Calu3 (cell line): Measurements from ENCODE around the gene DDX41. TPM values are rescaled to one million over a fixed set of nuclear protein-coding genes. Genes with fewer than 3 reads are reported as not detected.

ENCODE experiments used
- BruUV-seq: library from RNA; stranded (reverse); fragments of 400-500 nt; replicated peaks from 2 replicates; lab custom pipeline; 2021; lab: Mats Ljungman, UMichigan
- CTCF ChIA-PET: fragments of 300-600 bp; sonication (Branson Sonifier 250); formaldehyde crosslinking; loops from one replicate; lab custom pipeline; 2022; ENCODE audit warnings: antibody characterized with exemption; lab: Charles Lee
- DNase-seq: peaks from one replicate; pipeline ENCODE4 v3.0.0; 2022
- H3K27ac Mint-ChIP-seq: one replicate; pipeline ENCODE4 v1.8.0; 2022; ENCODE audit warnings: mixed read lengths; ENCODE audit not compliant: unreplicated experiment
- H3K27me3 Mint-ChIP-seq: one replicate; pipeline ENCODE4 v1.8.0; 2022; ENCODE audit warnings: mixed read lengths; ENCODE audit not compliant: unreplicated experiment
- H3K36me3 Mint-ChIP-seq: one replicate; pipeline ENCODE4 v1.8.0; 2022; ENCODE audit warnings: mild to moderate bottlenecking, moderate library complexity, mixed read lengths; ENCODE audit not compliant: insufficient read depth, unreplicated experiment
- H3K4me1 Mint-ChIP-seq: one replicate; pipeline ENCODE4 v1.8.0; 2022; ENCODE audit warnings: mild to moderate bottlenecking, low read depth, mixed read lengths; ENCODE audit not compliant: unreplicated experiment
- H3K4me3 Mint-ChIP-seq: one replicate; pipeline ENCODE4 v1.8.0; 2022; ENCODE audit warnings: mild to moderate bottlenecking, low read depth, moderate library complexity, mixed read lengths; ENCODE audit not compliant: unreplicated experiment
- H3K9me3 Mint-ChIP-seq: one replicate; pipeline ENCODE4 v1.8.0; 2022; ENCODE audit warnings: low read depth, mixed read lengths; ENCODE audit not compliant: unreplicated experiment
- intact Hi-C: fragments of 100-400 bp; cut with micrococcal nuclease; formaldehyde crosslinking; loops from one replicate; pipeline ENCODE4 v1.10.0; 2022; ENCODE audit not compliant: unreplicated experiment
- total RNA-seq: library from RNA; stranded (reverse); gene quantifications from 2 replicates; pipeline ENCODE4 v1.2.3, GENCODE V29; 2022
- TF ChIP-seq, protein P1 (sequence below): fragments of 200-600 bp; IDR thresholded peaks from one replicate; pipeline ENCODE4 v1.8.0; 2022; ENCODE audit warnings: antibody characterized with exemption; ENCODE audit not compliant: unreplicated experiment

DDX41 gene
- total RNA-seq, 1 experiment from 2014 or later, result 101 TPM

DNA sequence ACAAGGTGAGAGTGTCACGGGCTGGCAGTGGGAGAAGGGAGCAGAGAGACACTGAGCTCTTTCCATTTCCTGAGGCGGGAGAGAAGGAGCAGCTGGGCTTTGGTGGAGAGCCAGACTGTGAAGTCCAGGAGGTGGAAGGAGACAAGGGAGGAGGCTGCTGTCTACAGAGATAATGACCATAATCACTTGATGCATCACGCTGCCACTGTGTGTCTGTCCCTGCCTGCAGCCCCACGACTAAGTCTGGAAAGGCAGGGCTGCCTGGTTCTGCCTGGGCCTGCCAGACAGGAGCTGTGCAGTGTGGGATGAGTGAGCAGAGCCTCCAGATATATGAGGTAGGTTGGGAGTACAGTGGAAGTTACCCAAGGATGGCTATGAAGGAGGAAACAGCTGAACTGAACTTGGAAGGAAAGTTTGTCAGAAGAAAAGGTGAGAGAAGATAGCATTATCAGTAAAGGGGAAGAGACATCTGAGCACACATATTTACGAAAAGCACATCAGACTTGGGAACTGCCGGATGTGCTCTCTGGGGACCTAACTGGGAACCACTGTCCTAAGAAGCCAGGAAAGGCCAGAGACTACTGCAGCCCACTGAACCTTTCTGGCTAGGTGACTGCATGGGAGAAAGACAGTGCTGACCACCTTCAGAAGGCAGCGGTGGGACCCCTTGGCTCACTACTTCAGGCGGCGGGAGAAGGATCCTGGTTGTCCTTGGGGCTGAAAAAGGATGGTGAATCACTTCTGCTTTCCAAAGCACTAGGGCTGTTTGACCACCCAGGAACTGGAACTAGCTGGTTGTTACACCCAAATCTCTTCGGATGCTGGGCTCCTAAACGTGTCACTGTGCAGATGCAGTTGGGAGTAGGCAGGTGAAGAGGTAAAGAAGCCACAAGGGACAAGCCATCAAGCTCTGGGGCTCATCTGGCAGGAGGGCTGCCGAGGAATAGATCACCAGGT, 12.8 kb upstream of the DDX41 start:
- DNase-seq, result no peak
- TF ChIP-seq, protein P1, sequence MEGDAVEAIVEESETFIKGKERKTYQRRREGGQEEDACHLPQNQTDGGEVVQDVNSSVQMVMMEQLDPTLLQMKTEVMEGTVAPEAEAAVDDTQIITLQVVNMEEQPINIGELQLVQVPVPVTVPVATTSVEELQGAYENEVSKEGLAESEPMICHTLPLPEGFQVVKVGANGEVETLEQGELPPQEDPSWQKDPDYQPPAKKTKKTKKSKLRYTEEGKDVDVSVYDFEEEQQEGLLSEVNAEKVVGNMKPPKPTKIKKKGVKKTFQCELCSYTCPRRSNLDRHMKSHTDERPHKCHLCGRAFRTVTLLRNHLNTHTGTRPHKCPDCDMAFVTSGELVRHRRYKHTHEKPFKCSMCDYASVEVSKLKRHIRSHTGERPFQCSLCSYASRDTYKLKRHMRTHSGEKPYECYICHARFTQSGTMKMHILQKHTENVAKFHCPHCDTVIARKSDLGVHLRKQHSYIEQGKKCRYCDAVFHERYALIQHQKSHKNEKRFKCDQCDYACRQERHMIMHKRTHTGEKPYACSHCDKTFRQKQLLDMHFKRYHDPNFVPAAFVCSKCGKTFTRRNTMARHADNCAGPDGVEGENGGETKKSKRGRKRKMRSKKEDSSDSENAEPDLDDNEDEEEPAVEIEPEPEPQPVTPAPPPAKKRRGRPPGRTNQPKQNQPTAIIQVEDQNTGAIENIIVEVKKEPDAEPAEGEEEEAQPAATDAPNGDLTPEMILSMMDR, result no peak
- Mint-ChIP-seq H3K36me3 (peaks cover 23% of the 10 kb centered on the region), H3K27ac (no peak overlapping the region), H3K4me1 (no peaks in the 10 kb centered on the region), H3K4me3 (no peak overlapping the region), H3K27me3 (no peaks in the 10 kb centered on the region), H3K9me3 (no peaks in the 10 kb centered on the region)
- intact Hi-C loops, result no loop called here
- CTCF ChIA-PET, result no interaction called here
- no TSS peak for BruUV-seq

DNA sequence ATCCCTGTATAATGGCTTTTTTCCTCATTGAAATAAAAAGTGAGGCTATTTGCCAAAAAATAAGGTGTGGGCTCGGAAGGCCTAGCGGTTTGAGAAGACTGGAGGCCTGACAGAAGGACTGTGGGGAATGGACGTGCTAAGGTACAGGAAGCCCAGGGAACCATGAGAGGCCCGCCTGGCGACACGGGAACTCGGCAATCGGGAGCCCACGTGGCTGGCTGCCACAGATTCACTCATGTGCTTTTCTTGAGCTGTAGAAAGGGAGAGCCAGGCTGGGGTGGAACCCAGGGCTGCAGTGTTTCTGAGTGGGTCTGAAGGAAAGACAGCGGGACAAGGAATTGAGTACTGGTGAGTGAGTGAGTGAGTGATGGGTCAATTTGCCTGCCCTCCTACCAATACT, 11.9 kb upstream of the DDX41 start:
- H3K36me3 Mint-ChIP-seq, result peaks cover 25% of the 10 kb centered on the region
- H3K9me3 Mint-ChIP-seq, result no peaks in the 10 kb centered on the region
- no peaks in the 10 kb centered on the region for H3K27me3 Mint-ChIP-seq
- BruUV-seq, result no TSS peak
- H3K4me1 Mint-ChIP-seq, result no peaks in the 10 kb centered on the region
- no peak for DNase-seq
- intact Hi-C loops, result no loop called here
- no peak overlapping the region for H3K27ac Mint-ChIP-seq
- CTCF ChIA-PET, result no interaction called here
- TF ChIP-seq, protein P1, result no peak
- no peak overlapping the region for H3K4me3 Mint-ChIP-seq

DNA sequence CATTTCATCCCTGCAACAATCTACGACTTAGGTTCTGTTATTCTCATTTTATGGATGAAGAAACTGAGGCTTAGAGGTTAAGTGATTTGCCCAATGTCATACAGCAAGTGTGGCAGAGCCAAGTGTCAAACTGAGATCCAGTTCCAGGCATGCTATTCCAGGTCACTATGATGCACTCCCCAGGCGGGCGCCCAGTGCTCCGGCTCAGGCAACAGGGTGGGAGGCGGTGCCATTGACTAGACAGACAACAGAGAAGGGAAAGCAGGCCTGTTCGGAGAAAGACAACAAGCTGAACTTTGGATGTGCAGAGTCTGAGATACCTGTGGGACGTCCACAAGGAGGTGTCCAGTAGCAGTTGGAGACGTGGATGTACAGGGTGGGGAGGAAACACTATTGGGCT, 10.8 kb upstream of the DDX41 start:
- H3K36me3 Mint-ChIP-seq, result peaks cover 23% of the 10 kb centered on the region
- CTCF ChIA-PET, result no interaction called here
- DNase-seq, result no peak
- intact Hi-C loops, result no loop called here
- no peaks in the 10 kb centered on the region for H3K9me3 Mint-ChIP-seq
- H3K4me1 Mint-ChIP-seq, result no peaks in the 10 kb centered on the region
- TF ChIP-seq, protein P1, result no peak
- H3K27me3 Mint-ChIP-seq, result no peaks in the 10 kb centered on the region
- H3K27ac Mint-ChIP-seq, result no peak overlapping the region
- no TSS peak for BruUV-seq
- no peak overlapping the region for H3K4me3 Mint-ChIP-seq

DNA sequence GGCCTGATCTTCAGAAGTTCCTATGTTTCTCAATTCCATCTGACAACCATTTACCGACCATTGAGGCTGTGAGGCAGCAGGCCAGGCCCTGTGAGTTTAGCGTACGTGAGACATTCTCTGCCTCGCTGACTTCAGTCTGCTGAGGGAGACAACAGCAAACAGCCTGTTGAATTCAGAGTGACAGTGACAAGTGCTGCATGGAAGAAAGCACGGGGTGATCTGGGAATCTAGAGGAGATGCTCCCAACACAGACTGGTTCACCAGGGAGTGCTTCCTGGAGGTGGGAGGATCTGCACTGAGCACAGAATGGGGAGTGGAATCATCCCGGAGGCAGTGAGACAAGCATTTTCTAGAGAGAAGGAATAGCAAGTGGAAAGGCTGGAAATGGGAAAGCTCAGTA, 10.0 kb upstream of the DDX41 start:
- no TSS peak for BruUV-seq
- no peaks in the 10 kb centered on the region for H3K4me1 Mint-ChIP-seq
- H3K27me3 Mint-ChIP-seq, result no peaks in the 10 kb centered on the region
- no peak overlapping the region for H3K27ac Mint-ChIP-seq
- intact Hi-C loops, result no loop called here
- peaks cover 20% of the 10 kb centered on the region for H3K36me3 Mint-ChIP-seq
- TF ChIP-seq, protein P1, result no peak
- CTCF ChIA-PET, result no interaction called here
- H3K9me3 Mint-ChIP-seq, result no peaks in the 10 kb centered on the region
- no peak for DNase-seq
- no peak overlapping the region for H3K4me3 Mint-ChIP-seq
